HPDE6-E6E7 (cell line): ENCODE results near the gene LMAN2.
"Not testable (repeated sequence)": the region's sequence is repeated elsewhere in the genome, so short reads cannot be mapped to it uniquely, and the experiment has no call there.

Source experiments
- DNase-seq: peaks from one replicate; pipeline ENCODE4 v3.0.0; 2011; ENCODE audit warnings: missing footprints; ENCODE audit errors: extremely low spot score

Gene LMAN2

GRCh38 chr5:177307544-177308363 lies 43.7 kb downstream of the LMAN2 start:
- no peak for DNase-seq

- DNase-seq: no peak
Observed at GRCh38 chr5:177306674-177307543, 44.6 kb downstream of the LMAN2 start.

- DNase-seq: not testable (repeated sequence)
Observed at GRCh38 chr5:177306103-177306640, 45.3 kb downstream of the LMAN2 start.

GRCh38 chr5:177304392-177305119 lies 46.9 kb downstream of the LMAN2 start:
- no peak for DNase-seq

GRCh38 chr5:177303925-177304391 lies 47.5 kb downstream of the LMAN2 start:
- no peak for DNase-seq

GRCh38 chr5:177303121-177303924 lies 48.1 kb downstream of the LMAN2 start, which contains the start of the genes PRELID1 and RAB24:
PRELID1 (plus strand) TSS chr5:177303799; CDS start chr5:177303986, 187 bp downstream.
RAB24 (minus strand) TSS chr5:177303719; CDS start chr5:177303288, 431 bp downstream.
- DNase-seq: peak; percentile 51

GRCh38 chr5:177302354-177303110 lies 48.9 kb downstream of the LMAN2 start:
- DNase-seq: no peak

- DNase-seq: peak; percentile 83
Observed at GRCh38 chr5:177301503-177302165, 49.8 kb downstream of the LMAN2 start.

GRCh38 chr5:177300951-177301350 lies 50.5 kb downstream of the LMAN2 start:
- no peak for DNase-seq

- DNase-seq: peak; percentile 43
Observed at GRCh38 chr5:177300236-177300880, 51.1 kb downstream of the LMAN2 start.

- no peak for DNase-seq
Observed at GRCh38 chr5:177299697-177300096, 51.8 kb downstream of the LMAN2 start.

- no peak for DNase-seq
Observed at GRCh38 chr5:177297922-177298321, 53.5 kb downstream of the LMAN2 start.

- no peak for DNase-seq
Observed at GRCh38 chr5:177296581-177296980, 54.9 kb downstream of the LMAN2 start.

- no peak for DNase-seq
Observed at GRCh38 chr5:177295924-177296323, 55.5 kb downstream of the LMAN2 start.

GRCh38 chr5:177294632-177295031 lies 56.8 kb downstream of the LMAN2 start:
- no peak for DNase-seq

GRCh38 chr5:177293819-177294581 lies 57.5 kb downstream of the LMAN2 start:
- no peak for DNase-seq

GRCh38 chr5:177291735-177292134 lies 59.7 kb downstream of the LMAN2 start:
- no peak for DNase-seq
